GM10248 (cell line): ENCODE data around the gene TMEM141.

ENCODE experiments used
- CTCF ChIA-PET: fragments of 300-600 bp; sonication (Branson Sonifier 250); formaldehyde crosslinking; extraction: SDS; loops from one replicate; lab custom pipeline; 2021; ENCODE audit warnings: antibody characterized with exemption; lab: Yijun Ruan, JAX
- POLR2A ChIA-PET: fragments of 350-650 bp; sonication (Branson Sonifier 250); formaldehyde crosslinking; extraction: SDS; loops from one replicate; lab custom pipeline; 2020; ENCODE audit warnings: antibody characterized with exemption; lab: Yijun Ruan, JAX
- DNase-seq: peaks from one replicate; pipeline ENCODE4 v3.0.0; 2012; ENCODE audit errors: extremely low spot score
- CTCF ChIP-seq: IDR thresholded peaks from 2 replicates; pipeline ENCODE4 v1.5.1; 2012; ENCODE audit warnings: mild to moderate bottlenecking, low read depth; ENCODE audit errors: extremely low read depth, missing control alignments, control extremely low read depth

Gene TMEM141

GRCh38 chr9:136789523-136789937, 1.6 kb upstream of the TMEM141 start:
- ChIA-PET POLR2A (no interaction called here), CTCF (interaction anchor here (1.8 kb wide), 2 partner anchors 12 to 240 kb away, joined by 10 read pairs; no protein-coding TSS in a partner anchor)
- no peak for TF ChIP-seq CTCF
- no peak for DNase-seq

GRCh38 chr9:136791516-136792276, 552 bp downstream of the TMEM141 start:
- peak; percentile 64 for TF ChIP-seq CTCF
- POLR2A ChIA-PET = no interaction called here
- peak; percentile 50 for DNase-seq
- CTCF ChIA-PET = interaction anchor here (0.9 to 3.5 kb wide), 18 partner anchors 9 to 279 kb away, joined by 3 to 21 read pairs (median 4); partner anchors contain the start of genes AJM1, NPDC1, RABL6 and SAPCD2

- POLR2A ChIA-PET = no interaction called here
- no peak for TF ChIP-seq CTCF
- DNase-seq = no peak
- CTCF ChIA-PET = interaction anchor here (0.6 to 3.5 kb wide), 19 partner anchors 8 to 295 kb away, joined by 3 to 21 read pairs (median 3); partner anchors contain the start of genes RABL6 and SAPCD2
These were observed 1.4 kb downstream of the TMEM141 start for GRCh38 chr9:136792321-136793085.

- TF ChIP-seq CTCF = no peak
- no peak for DNase-seq
- CTCF ChIA-PET = interaction anchor here (1.0 to 3.5 kb wide), 18 partner anchors 7 to 294 kb away, joined by 3 to 21 read pairs (median 4); partner anchors contain the start of gene RABL6
- POLR2A ChIA-PET = no interaction called here
These were observed 2.2 kb downstream of the TMEM141 start for GRCh38 chr9:136793086-136793946.

GRCh38 chr9:136794281-136794999, 3.3 kb downstream of the TMEM141 start:
- POLR2A ChIA-PET = no interaction called here

More at GRCh38 chr9:136794281-136794999, 3.3 kb downstream of the TMEM141 start:
- CTCF ChIA-PET = interaction anchor here (1.0 to 3.5 kb wide), 8 partner anchors 9 to 293 kb away, joined by 3 to 21 read pairs (median 6); no protein-coding TSS in a partner anchor
- no peak for TF ChIP-seq CTCF
- no peak for DNase-seq
